Stimulated activated naive CD4-positive, alpha-beta T cell treated with Interleukin-2 at 50 U/mL for 16 hours (primary cell): ENCODE results near the gene CCPG1.

Source experiments
- DNase-seq: peaks from one replicate; lab custom pipeline; 2025; lab: John Stamatoyannopoulos, UW

CCPG1 gene

GRCh38 chr15:55381595-55381994, 26.6 kb downstream of the CCPG1 start:
- no peak for DNase-seq

- no peak for DNase-seq
Measured at GRCh38 chr15:55379095-55379494, 29.1 kb downstream of the CCPG1 start.

GRCh38 chr15:55372701-55373440, 35.3 kb downstream of the CCPG1 start:
- no peak for DNase-seq

GRCh38 chr15:55366981-55367380, 41.2 kb downstream of the CCPG1 start:
- DNase-seq: no peak

- DNase-seq: no peak
Measured at GRCh38 chr15:55362641-55363040, 45.5 kb downstream of the CCPG1 start.

- DNase-seq: no peak
Measured at GRCh38 chr15:55361048-55361447, 47.1 kb downstream of the CCPG1 start.

GRCh38 chr15:55360256-55360655, 47.9 kb downstream of the CCPG1 start:
- no peak for DNase-seq

GRCh38 chr15:55358471-55358870, 49.7 kb downstream of the CCPG1 start:
- no peak for DNase-seq

GRCh38 chr15:55357774-55358173, 50.4 kb downstream of the CCPG1 start:
- DNase-seq: no peak

GRCh38 chr15:55356985-55357585, 51.1 kb downstream of the CCPG1 start:
- DNase-seq: no peak

GRCh38 chr15:55353025-55353424, 55.1 kb downstream of the CCPG1 start:
- DNase-seq: no peak

- DNase-seq: no peak
Measured at GRCh38 chr15:55349282-55349681, 58.9 kb downstream of the CCPG1 start.

- DNase-seq: no peak
Measured at GRCh38 chr15:55348281-55348778, 59.8 kb downstream of the CCPG1 start.

- no peak for DNase-seq
Measured at GRCh38 chr15:55344206-55344605, 64.0 kb downstream of the CCPG1 start.

- no peak for DNase-seq
Measured at GRCh38 chr15:55343168-55343567, 65.0 kb downstream of the CCPG1 start.

- no peak for DNase-seq
Measured at GRCh38 chr15:55337160-55337559, 71.0 kb downstream of the CCPG1 start.

- DNase-seq: no peak
Measured at GRCh38 chr15:55334997-55335396, 73.2 kb downstream of the CCPG1 start.

- DNase-seq: no peak
Measured at GRCh38 chr15:55334371-55334770, 73.8 kb downstream of the CCPG1 start.

- no peak for DNase-seq
Measured at GRCh38 chr15:55327387-55327786, 80.8 kb downstream of the CCPG1 start.

GRCh38 chr15:55322467-55322866, 85.7 kb downstream of the CCPG1 start:
- no peak for DNase-seq

- no peak for DNase-seq
Measured at GRCh38 chr15:55320963-55321362, 87.2 kb downstream of the CCPG1 start.

GRCh38 chr15:55320238-55320550, 88.0 kb downstream of the CCPG1 start:
- DNase-seq: no peak

- DNase-seq: no peak
Measured at GRCh38 chr15:55319537-55320237, 88.5 kb downstream of the CCPG1 start.
